GM11168 (cell line): ENCODE data around the gene TM7SF3.

Experiments used
- in situ Hi-C: fragments of 300-500 bp; cut with MboI; formaldehyde crosslinking; loops from one replicate; pipeline ENCODE4 v1.12.0; 2022; ENCODE audit warnings: low sequenced_read_pairs; ENCODE audit not compliant: unreplicated experiment

Gene TM7SF3

DNA sequence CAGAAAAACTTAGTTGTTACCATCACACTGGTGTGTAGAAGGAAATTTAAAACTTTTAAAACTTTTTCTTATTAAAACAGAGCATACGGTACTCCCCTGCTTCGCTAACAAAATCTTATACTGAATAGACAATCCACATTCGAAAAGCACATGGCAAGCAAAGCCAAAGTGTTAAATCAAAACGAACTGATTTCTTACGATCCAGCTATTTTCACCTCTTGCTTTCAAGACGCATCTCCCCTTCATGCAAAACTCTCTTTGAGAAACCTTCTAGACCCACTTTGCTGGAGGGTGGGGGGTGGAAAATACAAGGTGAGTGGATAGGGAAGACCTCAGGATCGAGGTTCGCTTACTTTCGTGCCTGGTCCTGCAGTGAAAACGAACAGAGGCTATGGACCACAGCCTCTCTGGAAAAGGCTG, 76.7 kb downstream of the TM7SF3 start:
- in situ Hi-C loops, result no loop called here

DNA sequence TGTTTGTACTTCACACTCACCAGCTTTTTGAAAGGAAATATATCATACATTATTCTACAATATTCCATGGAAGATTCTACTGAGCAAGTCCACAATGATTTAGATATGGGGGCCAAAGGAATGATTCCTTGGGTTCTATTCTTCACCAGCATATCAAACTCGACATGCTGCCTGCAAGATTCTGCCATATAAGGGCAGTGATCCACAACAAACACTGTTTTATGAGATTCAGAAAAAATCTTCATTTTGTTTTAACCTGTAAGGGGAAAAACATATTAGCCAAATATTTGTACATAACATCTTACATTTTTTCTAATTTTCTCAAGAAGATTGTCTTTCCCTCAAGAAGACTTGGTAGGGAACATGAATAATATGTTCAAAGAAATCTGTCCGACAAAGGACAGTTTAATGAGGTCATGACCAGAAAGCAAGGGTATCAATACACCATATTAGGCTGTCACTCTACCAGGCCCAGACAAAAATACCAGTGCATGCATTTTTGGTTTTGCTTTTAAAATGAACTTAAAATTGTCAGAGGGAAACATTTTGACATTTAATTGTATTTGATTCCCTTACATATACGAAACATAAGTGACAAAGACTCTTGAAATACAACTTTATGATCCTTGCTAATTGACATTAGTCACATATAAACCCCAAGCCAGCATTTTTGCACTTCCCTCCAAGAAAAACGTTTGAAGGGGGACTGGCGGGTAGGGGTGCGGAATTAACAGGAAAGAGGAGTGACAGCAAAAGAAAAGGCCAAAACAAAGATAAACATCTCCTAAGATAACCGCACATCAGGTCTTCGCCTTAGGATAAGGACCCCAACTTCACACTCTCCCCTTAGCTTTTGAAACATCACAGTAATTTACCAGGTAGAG, 77.4 kb downstream of the TM7SF3 start:
- in situ Hi-C loops, result no loop called here

DNA sequence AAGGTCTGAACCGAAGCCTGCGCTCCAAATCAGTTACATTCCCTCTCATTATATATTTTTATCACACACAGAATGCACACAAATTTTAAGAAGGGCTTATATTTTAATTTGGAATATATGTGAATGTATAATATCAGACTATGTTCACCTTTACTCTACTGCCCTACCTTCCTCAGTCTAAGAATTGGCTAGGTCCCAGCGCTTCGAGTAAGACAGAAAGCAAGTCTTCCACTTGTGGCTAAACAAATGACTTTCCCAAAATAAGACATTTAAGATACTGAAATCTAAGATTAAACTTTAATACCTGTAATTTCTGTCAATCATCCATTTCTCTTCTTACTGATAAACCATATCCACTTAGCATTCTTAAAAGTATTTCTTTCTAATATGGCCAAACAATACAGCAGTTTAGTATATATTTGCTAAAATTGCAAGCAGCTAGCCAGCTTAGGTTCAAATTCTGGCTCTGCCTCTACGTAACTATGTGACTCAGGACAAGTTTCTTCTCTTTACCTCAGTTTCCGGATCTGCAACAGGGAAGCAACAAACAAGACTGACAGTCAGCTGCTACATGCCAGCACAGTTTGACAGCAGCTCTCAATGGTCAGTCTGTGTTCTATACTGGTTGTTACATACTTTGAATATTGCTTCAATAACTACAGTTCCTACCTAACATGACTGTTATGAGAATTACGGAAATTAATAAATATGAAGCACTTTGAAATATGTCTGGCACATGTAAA, 78.4 kb downstream of the TM7SF3 start:
- in situ Hi-C loops, result no loop called here

DNA sequence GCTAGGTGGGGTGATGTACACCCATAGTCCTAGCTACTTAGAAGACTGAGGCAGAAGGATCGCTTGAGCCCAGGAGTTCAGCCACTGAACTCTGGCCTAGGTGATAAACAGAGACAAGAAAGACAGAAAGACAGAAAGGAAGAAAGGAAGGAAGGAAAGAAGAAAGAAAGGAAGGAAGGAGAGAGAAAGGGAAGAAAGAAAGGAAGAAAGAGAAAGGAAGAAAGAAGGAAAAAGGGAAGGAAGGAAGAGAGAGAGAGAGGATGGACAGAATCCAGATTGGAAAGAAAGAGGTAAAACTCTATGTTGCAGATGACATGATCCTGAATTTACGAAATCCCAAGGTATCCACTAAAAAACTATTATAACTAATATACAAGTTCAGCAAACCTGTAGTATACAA, 84.6 kb downstream of the TM7SF3 start:
- in situ Hi-C loops, result no loop called here

DNA sequence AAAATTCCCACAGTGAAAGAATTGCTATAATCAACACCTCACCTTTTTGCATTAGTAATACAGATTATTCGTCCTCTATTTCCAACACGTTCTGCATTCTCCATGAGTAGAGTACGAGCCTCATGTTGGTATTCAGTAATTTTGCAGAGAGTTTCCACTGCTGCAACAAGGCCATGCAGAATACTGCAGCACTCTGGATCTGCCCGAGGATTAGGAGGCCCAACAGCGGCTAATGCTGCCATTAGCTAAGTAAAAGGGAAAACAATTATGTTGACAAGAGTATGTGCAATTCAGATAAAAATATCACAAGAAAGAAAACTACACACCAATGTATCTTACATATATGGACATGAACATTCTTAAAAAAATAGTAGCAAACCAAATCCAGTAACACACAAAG, 85.5 kb downstream of the TM7SF3 start:
- in situ Hi-C loops, result no loop called here
